ENCODE results near the gene LIMA1.
"Not testable (repeated sequence)": the region's sequence is repeated elsewhere in the genome, so short reads cannot be mapped to it uniquely, and the experiment has no call there.

Gene LIMA1
- long read RNA-seq, donor 1, transcript LIMA1-215 (8 exons, 3,254 nt): major isoform, 10 of 48 reads
- long read RNA-seq, donor 1, partial matches to known transcripts: 24 of 48 reads
- long read RNA-seq, donor 1, other reads (novel, unspliced or antisense): 0 of 48 reads
- long read RNA-seq, donor 2, partial matches to known transcripts: 0 of 6 reads
- long read RNA-seq, donor 2, other reads (novel, unspliced or antisense): 0 of 6 reads
- long read RNA-seq, donor 3, partial matches to known transcripts: 6 of 17 reads
- long read RNA-seq, donor 3, other reads (novel, unspliced or antisense): 0 of 17 reads
- long read RNA-seq, donor 4, transcript LIMA1-215 (8 exons, 3,254 nt): major isoform, 7 of 33 reads
- long read RNA-seq, donor 4, partial matches to known transcripts: 16 of 33 reads
- long read RNA-seq, donor 4, other reads (novel, unspliced or antisense): 0 of 33 reads
- long read RNA-seq, donor 5, transcript LIMA1-201 (11 exons, 3,706 nt): major isoform, 6 of 9 reads
- long read RNA-seq, donor 5, partial matches to known transcripts: 0 of 9 reads
- long read RNA-seq, donor 5, other reads (novel, unspliced or antisense): 0 of 9 reads
- long read RNA-seq, donor 6, transcript LIMA1-215 (8 exons, 3,254 nt): major isoform, 5 of 19 reads
- long read RNA-seq, donor 6, partial matches to known transcripts: 10 of 19 reads
- long read RNA-seq, donor 6, other reads (novel, unspliced or antisense): 0 of 19 reads
- long read RNA-seq, donor 7, transcript LIMA1-203 (5 exons, 3,920 nt): minor isoform, 7 of 37 reads
- long read RNA-seq, donor 7, transcript LIMA1-215 (8 exons, 3,254 nt): major isoform, 8 of 37 reads
- long read RNA-seq, donor 7, transcript LIMA1-201 (11 exons, 3,706 nt): minor isoform, 5 of 37 reads
- long read RNA-seq, donor 7, partial matches to known transcripts: 14 of 37 reads
- long read RNA-seq, donor 7, other reads (novel, unspliced or antisense): 0 of 37 reads
- long read RNA-seq, donor 8, transcript LIMA1-201 (11 exons, 3,706 nt): major isoform, 5 of 13 reads
- long read RNA-seq, donor 8, partial matches to known transcripts: 0 of 13 reads
- long read RNA-seq, donor 8, other reads (novel, unspliced or antisense): 0 of 13 reads

GRCh38 chr12:50283229-50283923 is at the start of gene LIMA1:
Gene LIMA1, minus strand, starts transcription at chr12:50283520. Its CDS starts 34,769 bp downstream, at chr12:50248751.
- DNase-seq: peak; percentile 86

GRCh38 chr12:50331745-50332144 is 48.4 kb upstream of the LIMA1 start:
- no peak for DNase-seq

GRCh38 chr12:50328664-50329063 is 45.3 kb upstream of the LIMA1 start:
- DNase-seq: not testable (repeated sequence)

- DNase-seq: no peak
Observed at GRCh38 chr12:50326590-50327284, 43.4 kb upstream of the LIMA1 start.

GRCh38 chr12:50325890-50326391 is 42.6 kb upstream of the LIMA1 start:
- no peak for DNase-seq

GRCh38 chr12:50324770-50325169 is 41.5 kb upstream of the LIMA1 start:
- DNase-seq: not testable (repeated sequence)

- not testable (repeated sequence) for DNase-seq
Observed at GRCh38 chr12:50324077-50324476, 40.8 kb upstream of the LIMA1 start.

GRCh38 chr12:50322206-50322605 is 38.9 kb upstream of the LIMA1 start:
- DNase-seq: no peak

- no peak for DNase-seq
Observed at GRCh38 chr12:50317203-50317602, 33.9 kb upstream of the LIMA1 start.

GRCh38 chr12:50315803-50316202 is 32.5 kb upstream of the LIMA1 start:
- no peak for DNase-seq

GRCh38 chr12:50314636-50315312 is 31.5 kb upstream of the LIMA1 start:
- DNase-seq: peak; percentile 22

GRCh38 chr12:50313971-50314370 is 30.7 kb upstream of the LIMA1 start:
- DNase-seq: not testable (repeated sequence)

GRCh38 chr12:50313256-50313931 is 30.1 kb upstream of the LIMA1 start:
- no peak for DNase-seq

- not testable (repeated sequence) for DNase-seq
Observed at GRCh38 chr12:50311858-50312609, 28.7 kb upstream of the LIMA1 start.

- no peak for DNase-seq
Observed at GRCh38 chr12:50309950-50310349, 26.6 kb upstream of the LIMA1 start.

GRCh38 chr12:50302686-50303085 is 19.4 kb upstream of the LIMA1 start:
- no peak for DNase-seq

GRCh38 chr12:50297996-50298395 is 14.7 kb upstream of the LIMA1 start:
- no peak for DNase-seq

GRCh38 chr12:50297027-50297426 is 13.7 kb upstream of the LIMA1 start:
- no peak for DNase-seq

- no peak for DNase-seq
Observed at GRCh38 chr12:50296554-50296953, 13.2 kb upstream of the LIMA1 start.
